Measurements from ENCODE around the gene FOXL1.

- TF ChIP-seq, protein P1, sequence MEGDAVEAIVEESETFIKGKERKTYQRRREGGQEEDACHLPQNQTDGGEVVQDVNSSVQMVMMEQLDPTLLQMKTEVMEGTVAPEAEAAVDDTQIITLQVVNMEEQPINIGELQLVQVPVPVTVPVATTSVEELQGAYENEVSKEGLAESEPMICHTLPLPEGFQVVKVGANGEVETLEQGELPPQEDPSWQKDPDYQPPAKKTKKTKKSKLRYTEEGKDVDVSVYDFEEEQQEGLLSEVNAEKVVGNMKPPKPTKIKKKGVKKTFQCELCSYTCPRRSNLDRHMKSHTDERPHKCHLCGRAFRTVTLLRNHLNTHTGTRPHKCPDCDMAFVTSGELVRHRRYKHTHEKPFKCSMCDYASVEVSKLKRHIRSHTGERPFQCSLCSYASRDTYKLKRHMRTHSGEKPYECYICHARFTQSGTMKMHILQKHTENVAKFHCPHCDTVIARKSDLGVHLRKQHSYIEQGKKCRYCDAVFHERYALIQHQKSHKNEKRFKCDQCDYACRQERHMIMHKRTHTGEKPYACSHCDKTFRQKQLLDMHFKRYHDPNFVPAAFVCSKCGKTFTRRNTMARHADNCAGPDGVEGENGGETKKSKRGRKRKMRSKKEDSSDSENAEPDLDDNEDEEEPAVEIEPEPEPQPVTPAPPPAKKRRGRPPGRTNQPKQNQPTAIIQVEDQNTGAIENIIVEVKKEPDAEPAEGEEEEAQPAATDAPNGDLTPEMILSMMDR (IDR thresholded peaks at IDR 0.05) = no peak
- no peak for TF ChIP-seq POLR2A (IDR thresholded peaks at IDR 0.05)
These were observed 3.7 kb upstream of the FOXL1 start for GRCh38 chr16:86574646-86575045.
